Stimulated activated CD4-positive, alpha-beta T cell treated with anti-CD3 and anti-CD28 coated beads, TNF-alpha, amount 100 ng/mL, for 1 hour (primary cell): ENCODE results near the gene MYMK.
"Not testable (repeated sequence)": the region's sequence is repeated elsewhere in the genome, so short reads cannot be mapped to it uniquely, and the experiment has no call there.

ENCODE experiments used
- DNase-seq, 3 donors: peaks; one replicate each; pipeline ENCODE4 v3.0.0-alpha.2; 2020; ENCODE audit warnings: low read depth in 3 of 3, low spot score in 1 of 3

MYMK gene

GRCh38 chr9:133524679-133525228 is at the start of gene MYMK:
MYMK (minus strand) TSS chr9:133524959; CDS start chr9:133524844, 115 bp downstream.
- DNase-seq: no peak

GRCh38 chr9:133573791-133574515 is 49.2 kb upstream of the MYMK start:
- DNase-seq: no peak

- DNase-seq: no peak
Measured at GRCh38 chr9:133572821-133573361, 48.1 kb upstream of the MYMK start.

GRCh38 chr9:133571896-133572595 is 47.3 kb upstream of the MYMK start:
- no peak for DNase-seq

- no peak for DNase-seq
Measured at GRCh38 chr9:133571391-133571890, 46.7 kb upstream of the MYMK start.

- DNase-seq: no peak
Measured at GRCh38 chr9:133570691-133571080, 45.9 kb upstream of the MYMK start.

- no peak for DNase-seq
Measured at GRCh38 chr9:133569891-133570690, 45.3 kb upstream of the MYMK start.

GRCh38 chr9:133569121-133569785 is 44.5 kb upstream of the MYMK start:
- DNase-seq: no peak

- DNase-seq: no peak
Measured at GRCh38 chr9:133568186-133568585, 43.4 kb upstream of the MYMK start.

- DNase-seq: no peak
Measured at GRCh38 chr9:133566817-133567216, 42.1 kb upstream of the MYMK start.

- DNase-seq: no peak
Measured at GRCh38 chr9:133566382-133566781, 41.6 kb upstream of the MYMK start.

GRCh38 chr9:133564451-133565116 is 39.8 kb upstream of the MYMK start:
- DNase-seq: no peak

GRCh38 chr9:133563814-133564213 is 39.1 kb upstream of the MYMK start:
- not testable (repeated sequence) for DNase-seq

GRCh38 chr9:133563291-133563796 is 38.6 kb upstream of the MYMK start:
- DNase-seq: no peak

GRCh38 chr9:133562611-133563290 is 38.0 kb upstream of the MYMK start:
- DNase-seq: no peak

- no peak for DNase-seq
Measured at GRCh38 chr9:133561976-133562554, 37.3 kb upstream of the MYMK start.

GRCh38 chr9:133560944-133561343 is 36.2 kb upstream of the MYMK start:
- no peak for DNase-seq

- DNase-seq: no peak
Measured at GRCh38 chr9:133560311-133560710, 35.6 kb upstream of the MYMK start.
